Fibroblast of lung (primary cell): ENCODE results near the gene HSD3B2.

Source experiments
- CTCF ChIP-seq, 2 donors: IDR thresholded peaks in 1 of 2; conservative IDR thresholded peaks in 1 of 2; 1 replicate in 1 of 2; 2 replicates in 1 of 2; pipeline ENCODE4 v1.5.1; 2011 to 2012; ENCODE audit warnings: low read length in 2 of 2, control low read depth in 1 of 2, inconsistent platforms in 1 of 2, low read depth in 1 of 2, mild to moderate bottlenecking in 1 of 2
- EZH2 ChIP-seq: IDR thresholded peaks from 2 replicates; pipeline ENCODE4 v1.5.1; 2012; ENCODE audit warnings: low read length, control low read depth, mild to moderate bottlenecking; ENCODE audit errors: missing control alignments

DNA sequence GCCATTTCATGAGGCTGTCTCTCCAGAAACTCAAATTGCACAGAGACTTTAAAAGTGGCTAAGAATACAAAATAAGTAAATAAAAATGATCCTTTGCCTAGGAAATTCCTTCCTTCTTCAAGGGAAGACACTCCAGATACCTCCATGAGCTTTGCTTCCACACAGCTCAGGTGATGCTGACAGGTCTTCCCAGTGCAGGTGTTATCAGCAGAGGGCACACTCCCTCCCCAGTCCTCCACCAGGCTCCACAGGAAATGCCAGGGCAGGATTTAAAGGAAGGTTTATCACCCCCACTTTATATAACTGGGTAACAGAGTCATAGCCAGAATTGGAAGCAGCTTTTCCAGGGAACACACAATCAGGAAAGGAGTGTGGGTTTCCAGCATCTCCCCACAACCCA lies 5.7 kb downstream of the HSD3B2 start:
- TF ChIP-seq CTCF (conservative IDR thresholded peaks at IDR 0.05 in 1 of 2, IDR thresholded peaks at IDR 0.05 in 1 of 2; ENCODE audit: low read depth in 1 of 2, low read length in 2 of 2) (no peak), EZH2 (no peak)
